ENCODE results near the gene RNF217. TPM values are rescaled to one million over a fixed set of nuclear protein-coding genes. Genes with fewer than 3 reads are reported as not detected.

Gene RNF217
- total and polyA plus RNA-seq, 2 of the 8 experiments (the other 6 are each of a cell fraction or from before 2014, with no cell fraction given) = 2.0 to 8.9 TPM

- TF ChIP-seq RFX5 (IDR thresholded peaks at IDR 0.05; ENCODE audit: borderline replicate concordance, low read depth, low read length) (no peak), SP4 (IDR thresholded peaks at IDR 0.05; ENCODE audit: low read length) (no peak), SP1 (IDR thresholded peaks at IDR 0.05; ENCODE audit: low read depth, low read length) (no peak)
- no peak overlapping the region for H2BK20ac ChIP-seq (ENCODE audit: low read length)
- H3K4me2 ChIP-seq (ENCODE audit: insufficient read depth in 1 of 2, low read depth in 2 of 2, low read length in 2 of 2) = peak overlapping the region; percentile 92 to 95; a peak in 3 of 4 replicates
- H3K23me2 ChIP-seq (ENCODE audit: low read depth, low read length) = peaks cover 2% of the 10 kb centered on the region
- H3K27ac ChIP-seq (ENCODE audit: low read depth, low read length) = no peak overlapping the region
- no peak overlapping the region for H3K14ac ChIP-seq (ENCODE audit: insufficient read length)
- WGBS, 2 experiments (ENCODE audit: extremely low coverage in 1 of 2, insufficient coverage in 1 of 2, insufficient read length in 1 of 2, insufficient replicate concordance in 2 of 2, low coverage in 1 of 2, low lambda C conversion rate in 2 of 2, missing lambda C conversion rate in 1 of 2) = 93% methylated on average over 4 of the region's 4 CpGs; no CpG with 5 or more reads in 1 of the 2 experiments
- no peak overlapping the region for H3K9ac ChIP-seq (replicated peaks in 1 of 4; ENCODE audit: extremely low read depth in 1 of 4, low read depth in 3 of 4, low read length in 3 of 4)
- H2BK120ac ChIP-seq (replicated peaks; ENCODE audit: low read depth, low read length) = no peak overlapping the region
- H3K56ac ChIP-seq (replicated peaks; ENCODE audit: insufficient read length, low read depth, low read length) = no peak overlapping the region
- H4K20me1 ChIP-seq (replicated peaks in 1 of 2; ENCODE audit: control insufficient read depth in 1 of 2, insufficient read depth in 2 of 2, low read length in 2 of 2) = no peaks in the 10 kb centered on the region
- H3K18ac ChIP-seq (ENCODE audit: extremely low read depth, low read length) = no peak overlapping the region
- H2AFZ ChIP-seq (ENCODE audit: low read length) = no peak overlapping the region
- H2BK5ac ChIP-seq (ENCODE audit: low read depth, low read length) = no peak overlapping the region
- no peak overlapping the region for H3K4ac ChIP-seq (replicated peaks; ENCODE audit: insufficient read length, low read depth, low read length)
- H3K79me2 ChIP-seq (ENCODE audit: control insufficient read depth in 1 of 2, insufficient read depth in 2 of 2, low read length in 2 of 2) = peaks cover 0 to 5% of the 10 kb centered on the region in 2 experiments; a peak in 1 of 4 replicates
- FAIRE-seq = no peak
- H2AK5ac ChIP-seq (ENCODE audit: low read depth, low read length) = no peak overlapping the region
- no peak overlapping the region for H3K23ac ChIP-seq (ENCODE audit: insufficient read length)
- no peak overlapping the region for H2BK15ac ChIP-seq (ENCODE audit: low read length)
- H3K4me1 ChIP-seq (replicated peaks in 1 of 4; ENCODE audit: control insufficient read depth in 3 of 4, insufficient read depth in 4 of 4, low read length in 3 of 4) = peaks cover 0 to 2% (median 0%) of the 10 kb centered on the region in 4 experiments; a peak in 2 of 7 replicates
- H3K36me3 ChIP-seq (ENCODE audit: control insufficient read depth in 2 of 4, insufficient read depth in 4 of 4, low read length in 3 of 4) = no peaks in the 10 kb centered on the region
- DNase-seq (ENCODE audit: low read depth in 1 of 2, low spot score in 2 of 2) = no peak
- H4K8ac ChIP-seq (ENCODE audit: extremely low read depth, insufficient read depth, low read length) = no peak overlapping the region
- H3K79me1 ChIP-seq (ENCODE audit: low read depth, low read length) = no peaks in the 10 kb centered on the region
- H4K5ac ChIP-seq (ENCODE audit: insufficient read length, low read depth, low read length) = no peak overlapping the region
- no peaks in the 10 kb centered on the region for H3K9me3 ChIP-seq (ENCODE audit: insufficient read depth in 2 of 2, low read depth in 1 of 2, low read length in 1 of 2)
- H2BK12ac ChIP-seq (ENCODE audit: low read depth, low read length) = no peak overlapping the region
- no peak overlapping the region for H4K91ac ChIP-seq (replicated peaks; ENCODE audit: insufficient read length, low read length)
- H3K4me3 ChIP-seq (ENCODE audit: extremely low read depth in 1 of 4, insufficient read depth in 2 of 4, low read depth in 3 of 4, low read length in 4 of 4) = peak overlapping the region in 1 of 4 experiments; percentile 89; a peak in 2 of 8 replicates
- ChIA-PET CTCF (ENCODE audit: partially characterized antibody) (interaction anchor here (0.6 to 1.6 kb wide), 2 partner anchors 153 to 170 kb away, joined by 3 to 9 read pairs; no protein-coding TSS in a partner anchor), POLR2A (ENCODE audit: partially characterized antibody) (interaction anchor here (1.3 kb wide), 1 partner anchor 139 kb away, joined by 4 read pairs; no protein-coding TSS in a partner anchor)
- peaks cover 0 to 5% (median 2%) of the 10 kb centered on the region in 4 experiments; a peak in 2 of 7 replicates for H3K27me3 ChIP-seq (replicated peaks in 1 of 4; ENCODE audit: control insufficient read depth in 3 of 4, extremely low read depth in 1 of 4, insufficient read depth in 3 of 4, low read length in 3 of 4)
Measured at GRCh38 chr6:124960757-124961463, 1.3 kb upstream of the RNF217 start.

Measured in H1 (cell line).